ENCODE measurements around the gene PPP2R5C.

The PPP2R5C gene

GRCh38 chr14:101774006-101774795 is 12.7 kb downstream of the PPP2R5C start:
- H3K27ac ChIP-seq: no peak overlapping the region
- DNase-seq (ENCODE audit: low spot score): no peak
- no peak for TF ChIP-seq CTCF (conservative IDR thresholded peaks at IDR 0.05; ENCODE audit: low read depth)
- POLR2A ChIA-PET (ENCODE audit: low non-redundant PET): interaction anchor here (1.1 kb wide), 1 partner anchor 25 kb away, joined by 3 read pairs; no protein-coding TSS in a partner anchor
- CTCF ChIA-PET: interaction anchor here (0.7 kb wide), 2 partner anchors 12 to 59 kb away, joined by 3 read pairs; no protein-coding TSS in a partner anchor

GRCh38 chr14:101774814-101775213 is 13.3 kb downstream of the PPP2R5C start:
- no peak for TF ChIP-seq CTCF (conservative IDR thresholded peaks at IDR 0.05; ENCODE audit: low read depth)
- DNase-seq (ENCODE audit: low spot score): no peak
- no peak overlapping the region for H3K27ac ChIP-seq
- ChIA-PET CTCF (no interaction called here), POLR2A (ENCODE audit: low non-redundant PET) (no interaction called here)

- H3K27ac ChIP-seq: no peak overlapping the region
- POLR2A ChIA-PET (ENCODE audit: low non-redundant PET): no interaction called here
- CTCF ChIA-PET: no interaction called here
- no peak for TF ChIP-seq CTCF (conservative IDR thresholded peaks at IDR 0.05; ENCODE audit: low read depth)
- no peak for DNase-seq (ENCODE audit: low spot score)
These were observed 14.3 kb downstream of the PPP2R5C start for GRCh38 chr14:101775826-101776225.

- ChIA-PET CTCF (no interaction called here), POLR2A (ENCODE audit: low non-redundant PET) (no interaction called here)
- no peak for TF ChIP-seq CTCF (conservative IDR thresholded peaks at IDR 0.05; ENCODE audit: low read depth)
- no peak for DNase-seq (ENCODE audit: low spot score)
- H3K27ac ChIP-seq: no peak overlapping the region
These were observed 14.8 kb downstream of the PPP2R5C start for GRCh38 chr14:101776344-101776743.

- TF ChIP-seq CTCF (conservative IDR thresholded peaks at IDR 0.05; ENCODE audit: low read depth): no peak
- no peak overlapping the region for H3K27ac ChIP-seq
- CTCF ChIA-PET: no interaction called here
- no peak for DNase-seq (ENCODE audit: low spot score)
- POLR2A ChIA-PET (ENCODE audit: low non-redundant PET): no interaction called here
These were observed 18.9 kb downstream of the PPP2R5C start for GRCh38 chr14:101780390-101780789.

GRCh38 chr14:101780887-101781239 is 19.4 kb downstream of the PPP2R5C start:
- TF ChIP-seq CTCF (conservative IDR thresholded peaks at IDR 0.05; ENCODE audit: low read depth): no peak
- no peak overlapping the region for H3K27ac ChIP-seq
- ChIA-PET POLR2A (ENCODE audit: low non-redundant PET) (no interaction called here), CTCF (interaction anchor here (1.0 kb wide), 1 partner anchor 10 kb away, joined by 4 read pairs; no protein-coding TSS in a partner anchor)
- DNase-seq (ENCODE audit: low spot score): no peak
